ENCODE results near the gene SLC38A2. TPM values are rescaled to one million over a fixed set of nuclear protein-coding genes. Genes with fewer than 3 reads are reported as not detected.

The SLC38A2 gene
- total and polyA plus RNA-seq, 2 of the 4 experiments (the other 2 are of a cell fraction) = 313 to 881 TPM

DNA sequence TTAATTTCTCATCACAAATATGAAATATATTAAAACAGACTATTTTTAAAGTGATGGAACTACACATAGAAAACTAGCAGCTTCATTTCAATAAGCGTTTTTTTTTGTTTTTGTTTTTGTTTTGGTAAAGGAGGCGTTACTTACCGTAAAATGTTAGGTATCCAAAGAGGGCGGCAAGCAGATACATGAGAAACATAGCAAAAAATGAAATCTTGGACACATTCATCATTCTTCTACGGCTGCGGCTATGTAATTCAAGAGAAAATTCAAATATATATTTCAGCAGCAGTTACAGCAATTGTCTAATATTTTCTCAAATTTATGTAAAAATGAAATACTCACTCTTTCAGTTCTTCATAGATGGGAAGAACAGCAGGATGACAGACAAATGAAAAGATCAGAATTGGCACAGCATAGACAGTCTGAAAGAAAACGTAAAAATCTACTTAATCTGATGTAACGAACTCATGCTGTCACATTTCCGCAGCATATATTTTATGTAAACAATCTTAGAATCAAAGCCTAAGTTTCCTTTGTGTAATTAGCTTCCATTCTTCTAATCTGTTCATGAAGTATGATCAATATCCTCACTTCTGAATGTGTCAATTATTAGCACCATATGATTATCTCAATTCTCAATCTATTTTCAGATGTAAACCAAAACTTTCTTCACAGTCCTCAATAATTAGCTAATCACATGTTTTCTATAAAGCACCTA lies 8.8 kb downstream of the SLC38A2 start:
- Histone ChIP-seq H4K5ac (ENCODE audit: low read depth, low read length) (no peak overlapping the region), H3K23ac (ENCODE audit: low read depth, low read length) (no peak overlapping the region), H4K91ac (ENCODE audit: insufficient read depth, low read depth, low read length) (no peak overlapping the region), H2AFZ (replicated peaks; ENCODE audit: low read length, poor library complexity) (no peak overlapping the region), H3K4me2 (ENCODE audit: low read depth, low read length) (no peak overlapping the region; the same call in 1 of the 2 replicates), H2AK5ac (ENCODE audit: low read depth, low read length) (no peak overlapping the region), H3K4ac (ENCODE audit: low read depth, low read length) (no peak overlapping the region), H3K4me3 (ENCODE audit: insufficient read depth, low read depth, low read length) (no peak overlapping the region), H3K18ac (ENCODE audit: low read depth, low read length) (no peak overlapping the region), H3K56ac (ENCODE audit: extremely low read depth, insufficient read depth, low read length) (no peak overlapping the region), H3K9me3 (ENCODE audit: control insufficient read depth, insufficient read depth, low read length) (no peaks in the 10 kb centered on the region), H3K27ac (ENCODE audit: insufficient read depth, low read length) (no peak overlapping the region), H4K8ac (ENCODE audit: low read depth in 2 of 2, low read length in 2 of 2) (no peak overlapping the region), H3K9me1 (ENCODE audit: insufficient read depth, low read length) (no peaks in the 10 kb centered on the region), H2BK15ac (ENCODE audit: low read depth, low read length) (no peak overlapping the region), H4K20me1 (ENCODE audit: insufficient read depth, low read length) (peaks cover 98% of the 10 kb centered on the region), H2BK5ac (ENCODE audit: low read depth, low read length, poor library complexity, severe bottlenecking) (peak overlapping the region; percentile 10), H2AK9ac (replicated peaks; ENCODE audit: low read depth, low read length, poor library complexity) (no peak overlapping the region), H3K4me1 (ENCODE audit: control insufficient read depth, insufficient read depth, low read length) (peaks cover 2% of the 10 kb centered on the region; the same call in 1 of the 2 replicates), H3K9ac (ENCODE audit: low read depth, low read length) (no peak overlapping the region), H3K27me3 (ENCODE audit: control insufficient read depth, insufficient read depth, low read length) (no peaks in the 10 kb centered on the region), H2BK20ac (ENCODE audit: low read depth, low read length) (no peak overlapping the region), H3K36me3 (ENCODE audit: control insufficient read depth, insufficient read depth, low read length) (peaks cover 72% of the 10 kb centered on the region), H3K14ac (replicated peaks; ENCODE audit: low read depth, low read length) (no peak overlapping the region), H2BK120ac (ENCODE audit: low read depth, low read length) (no peak overlapping the region), H3K79me1 (ENCODE audit: low read depth in 1 of 2, low read length in 2 of 2) (peaks cover 0 to 49% of the 10 kb centered on the region in 2 experiments; a peak in 2 of 4 replicates)
- no TSS peak for BruUV-seq (replicated peaks)
- ChIA-PET CTCF (interaction anchor here (0.8 to 1.0 kb wide), 2 partner anchors 50 to 302 kb away, joined by 3 to 4 read pairs; no protein-coding TSS in a partner anchor), POLR2A (ENCODE audit: unreplicated experiment) (interaction anchor here (0.6 kb wide), 1 partner anchor 92 kb away, joined by 3 read pairs; no protein-coding TSS in a partner anchor)
- no peak for ATAC-seq (ENCODE audit: low read depth)
- intact Hi-C loops (cut with micrococcal nuclease) = no loop called here
- dilution Hi-C loops (cut with HindIII; ENCODE audit: low sequenced_read_pairs, unreplicated experiment) = no loop called here
- WGBS, 2 experiments (ENCODE audit: extremely low coverage in 2 of 2, insufficient read length in 1 of 2) = no CpG with 5 or more reads among the region's 9 CpGs
- no peak for TF ChIP-seq MXI1 (IDR thresholded peaks at IDR 0.05; ENCODE audit: borderline replicate concordance, low read depth, low read length)
- no peak for TF ChIP-seq MAZ (IDR thresholded peaks at IDR 0.05; ENCODE audit: borderline replicate concordance, low read depth, low read length)
- TF ChIP-seq NFE2L2 (IDR thresholded peaks at IDR 0.05; ENCODE audit: low read depth, low read length) = no peak
- peak; percentile 54; the same call in 1 of the 2 replicates for TF ChIP-seq POLR2A (IDR thresholded peaks at IDR 0.05; ENCODE audit: low read depth, low read length)
- TF ChIP-seq RFX5 (IDR thresholded peaks at IDR 0.05; ENCODE audit: low read depth, low read length) = no peak
- TF ChIP-seq MAFK (IDR thresholded peaks at IDR 0.05; ENCODE audit: low read depth, low read length) = no peak
- TF ChIP-seq, protein P1, sequence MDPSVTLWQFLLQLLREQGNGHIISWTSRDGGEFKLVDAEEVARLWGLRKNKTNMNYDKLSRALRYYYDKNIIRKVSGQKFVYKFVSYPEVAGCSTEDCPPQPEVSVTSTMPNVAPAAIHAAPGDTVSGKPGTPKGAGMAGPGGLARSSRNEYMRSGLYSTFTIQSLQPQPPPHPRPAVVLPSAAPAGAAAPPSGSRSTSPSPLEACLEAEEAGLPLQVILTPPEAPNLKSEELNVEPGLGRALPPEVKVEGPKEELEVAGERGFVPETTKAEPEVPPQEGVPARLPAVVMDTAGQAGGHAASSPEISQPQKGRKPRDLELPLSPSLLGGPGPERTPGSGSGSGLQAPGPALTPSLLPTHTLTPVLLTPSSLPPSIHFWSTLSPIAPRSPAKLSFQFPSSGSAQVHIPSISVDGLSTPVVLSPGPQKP (IDR thresholded peaks at IDR 0.05; ENCODE audit: borderline replicate concordance, low read depth, low read length) = no peak
- no peak for TF ChIP-seq CEBPB (IDR thresholded peaks at IDR 0.05; ENCODE audit: low read depth, low read length)
- DNase-seq = no peak
- in situ Hi-C loops (cut with MboI; ENCODE audit: low sequenced_read_pairs) = no loop called here

Data from IMR-90 (cell line).